Left ventricle myocardium inferior (tissue), 1 donor: Measurements from ENCODE around the gene MPZL1. TPM values are rescaled to one million over a fixed set of nuclear protein-coding genes. Genes with fewer than 3 reads are reported as not detected.

Source experiments
- DNase-seq: peaks from one replicate; pipeline ENCODE4 v3.0.0-alpha.2; 2020
- H3K27ac ChIP-seq: fragments of 200-600 bp; replicated peaks from 2 replicates; pipeline ENCODE4 v1.8.0; 2021
- H3K27me3 ChIP-seq: fragments of 200-600 bp; 2 replicates; pipeline ENCODE4 v1.8.0; 2021; ENCODE audit warnings: low read depth
- H3K36me3 ChIP-seq: fragments of 200-600 bp; 2 replicates; pipeline ENCODE4 v1.8.0; 2021
- H3K4me1 ChIP-seq: fragments of 200-600 bp; 2 replicates; pipeline ENCODE4 v1.8.0; 2021
- H3K4me3 ChIP-seq: fragments of 200-600 bp; 2 replicates; pipeline ENCODE4 v1.8.0; 2021; ENCODE audit warnings: mild to moderate bottlenecking, moderate library complexity
- H3K9me3 ChIP-seq: fragments of 200-600 bp; replicated peaks from 2 replicates; pipeline ENCODE4 v1.8.0; 2021
- CTCF ChIP-seq: fragments of 200-600 bp; IDR thresholded peaks from 2 replicates; pipeline ENCODE4 v1.8.0; 2021; ENCODE audit warnings: antibody characterized with exemption, mild to moderate bottlenecking, borderline replicate concordance
- intact Hi-C: fragments of 100-400 bp; cut with micrococcal nuclease; formaldehyde crosslinking; loops from one replicate; pipeline ENCODE4 v1.11.0; 2022
- total RNA-seq: library from RNA; stranded (reverse); fragmentation: NEBNext Ultra II Directional; extraction: Animal tissue kit (Norgen Biotek cat#: 25700); gene quantifications from one replicate; pipeline ENCODE4 v1.2.1, GENCODE V29; 2021
- donor health status: DM: no; HTN: yes; CAD: no; lungs with severe emphysema.

MPZL1 gene
- total RNA-seq, 1 donor from 2014 or later, result 28.9 TPM

- DNase-seq, result no peak
- Histone ChIP-seq H3K27me3 (no peaks in the 10 kb centered on the region), H3K4me1 (peaks cover 35% of the 10 kb centered on the region), H3K4me3 (peak overlapping the region; percentile 74), H3K9me3 (no peaks in the 10 kb centered on the region), H3K36me3 (no peaks in the 10 kb centered on the region), H3K27ac (peak overlapping the region; percentile 93)
- TF ChIP-seq CTCF, result no peak
- intact Hi-C loops, result no loop called here
These were observed 7.7 kb upstream of the MPZL1 start for GRCh38 chr1:167714098-167714438.

- H3K36me3 ChIP-seq, result no peaks in the 10 kb centered on the region
- no peaks in the 10 kb centered on the region for H3K27me3 ChIP-seq
- peak overlapping the region; percentile 74 for H3K4me3 ChIP-seq
- intact Hi-C loops, result no loop called here
- peaks cover 35% of the 10 kb centered on the region for H3K4me1 ChIP-seq
- no peak for TF ChIP-seq CTCF
- DNase-seq, result peak; percentile 89
- no peaks in the 10 kb centered on the region for H3K9me3 ChIP-seq
- peak overlapping the region; percentile 93 for H3K27ac ChIP-seq
These were observed 7.2 kb upstream of the MPZL1 start for GRCh38 chr1:167714439-167715156.

- peak; percentile 80 for DNase-seq
- Histone ChIP-seq H3K4me1 (peaks cover 36% of the 10 kb centered on the region), H3K9me3 (no peaks in the 10 kb centered on the region), H3K4me3 (peak overlapping the region; percentile 74), H3K36me3 (no peaks in the 10 kb centered on the region), H3K27me3 (no peaks in the 10 kb centered on the region), H3K27ac (peak overlapping the region; percentile 93)
- intact Hi-C loops, result no loop called here
- TF ChIP-seq CTCF, result peak; percentile 87
These were observed 6.4 kb upstream of the MPZL1 start for GRCh38 chr1:167715157-167715999.

GRCh38 chr1:167716000-167716271 is 5.8 kb upstream of the MPZL1 start:
- Histone ChIP-seq H3K27ac (peak overlapping the region; percentile 93), H3K4me3 (peak overlapping the region; percentile 74), H3K36me3 (no peaks in the 10 kb centered on the region), H3K9me3 (no peaks in the 10 kb centered on the region), H3K4me1 (peaks cover 42% of the 10 kb centered on the region), H3K27me3 (no peaks in the 10 kb centered on the region)
- intact Hi-C loops, result no loop called here
- no peak for DNase-seq
- TF ChIP-seq CTCF, result no peak

GRCh38 chr1:167717351-167717750 is 4.4 kb upstream of the MPZL1 start:
- no peak for TF ChIP-seq CTCF
- H3K4me3 ChIP-seq, result no peak overlapping the region
- H3K27me3 ChIP-seq, result no peaks in the 10 kb centered on the region
- H3K36me3 ChIP-seq, result no peaks in the 10 kb centered on the region
- H3K4me1 ChIP-seq, result peaks cover 54% of the 10 kb centered on the region
- H3K9me3 ChIP-seq, result no peaks in the 10 kb centered on the region
- no peak for DNase-seq
- intact Hi-C loops, result no loop called here
- H3K27ac ChIP-seq, result no peak overlapping the region
